NAMALWA (cell line): ENCODE measurements around the gene UBE2G2.

Experiments used
- DNase-seq: peaks from one replicate; pipeline ENCODE4 v3.0.0-alpha.2; 2015; ENCODE audit warnings: low spot score

UBE2G2 gene

DNA sequence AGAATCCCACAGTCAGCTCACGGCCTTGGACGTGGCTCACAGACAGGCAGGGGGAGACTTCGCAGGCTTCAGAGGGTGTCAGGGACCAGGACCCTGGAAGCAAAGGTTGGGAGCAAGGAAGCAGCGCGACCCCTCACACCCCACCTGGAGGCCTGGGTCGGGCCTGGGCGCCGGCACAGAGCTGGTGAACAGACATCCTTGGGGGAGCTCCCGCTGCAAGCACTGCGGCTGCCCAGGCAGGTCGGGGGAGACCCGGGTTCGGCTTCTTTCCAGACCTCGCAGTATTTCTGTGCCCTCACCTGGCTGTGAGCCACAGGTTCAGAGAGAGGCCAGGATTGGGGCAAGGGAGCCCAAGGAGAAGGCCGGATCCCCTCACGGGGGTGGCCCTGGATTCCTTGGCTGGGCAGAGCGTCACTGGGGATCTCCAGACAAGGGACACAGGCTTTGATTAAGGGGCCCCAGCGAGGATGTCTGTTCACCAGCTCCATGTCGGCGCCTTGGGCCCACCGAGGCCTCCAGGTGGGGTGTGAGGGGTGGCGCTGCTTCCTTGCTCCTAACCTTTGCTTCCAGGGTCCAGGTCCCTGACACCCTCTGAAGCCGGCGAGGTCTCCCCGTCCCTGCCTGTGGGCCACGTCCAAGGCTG is 52.4 kb downstream of the UBE2G2 start:
- no peak for DNase-seq

DNA sequence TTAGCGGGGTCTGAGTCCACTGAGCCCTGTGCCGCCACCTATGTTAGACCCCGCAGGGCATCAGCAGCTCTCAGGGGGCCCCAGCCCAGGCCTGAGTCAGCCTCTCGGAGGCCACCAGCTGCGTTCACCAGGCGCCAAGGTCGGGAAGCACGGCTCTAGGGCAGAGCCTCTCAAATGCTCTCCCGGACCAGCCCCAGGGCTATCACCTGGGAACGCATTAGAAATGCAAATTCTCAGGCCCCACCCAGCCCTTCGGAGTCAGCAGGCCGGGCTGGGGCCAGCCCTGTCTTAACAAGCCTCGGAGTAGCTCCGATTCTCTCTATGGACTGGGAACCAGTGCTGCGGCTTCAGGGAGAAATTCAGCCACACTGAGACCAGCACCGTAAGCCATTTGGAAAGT is 53.0 kb downstream of the UBE2G2 start:
- DNase-seq, result no peak

DNA sequence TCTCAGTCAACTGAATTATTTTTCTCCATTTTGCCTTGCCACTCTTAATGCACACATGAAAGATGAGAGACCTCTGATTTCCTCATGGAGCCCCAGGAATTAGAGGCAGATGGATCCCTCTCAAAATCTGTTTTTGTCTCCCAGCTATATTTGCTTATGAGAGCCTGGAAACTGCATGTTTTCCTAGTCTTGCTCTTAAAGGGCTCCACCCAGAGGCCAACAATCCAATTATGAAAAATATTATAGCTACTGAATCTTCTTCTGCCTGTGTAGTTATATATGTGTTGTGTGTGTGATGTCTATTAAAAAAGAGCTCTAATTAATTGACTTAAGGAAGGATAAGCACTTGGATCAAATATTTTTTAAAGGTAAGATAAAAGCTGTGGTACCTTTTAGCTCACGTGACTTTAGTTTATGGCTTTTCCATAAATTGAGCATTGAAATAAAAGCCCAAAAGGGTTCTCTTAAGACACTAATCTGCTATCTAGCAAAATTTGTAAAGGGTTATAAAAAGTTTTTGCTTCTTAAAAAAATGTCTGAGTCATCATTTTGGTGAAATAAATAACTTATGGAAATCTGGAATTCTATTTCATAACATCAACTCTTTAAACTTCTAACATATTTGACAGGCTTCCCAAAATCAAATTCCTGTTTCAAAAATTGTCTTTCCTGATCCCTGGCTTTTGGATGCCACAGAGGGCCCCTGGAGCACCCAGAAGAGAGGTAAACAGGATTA is 59.0 kb downstream of the UBE2G2 start:
- peak; percentile 28 for DNase-seq

DNA sequence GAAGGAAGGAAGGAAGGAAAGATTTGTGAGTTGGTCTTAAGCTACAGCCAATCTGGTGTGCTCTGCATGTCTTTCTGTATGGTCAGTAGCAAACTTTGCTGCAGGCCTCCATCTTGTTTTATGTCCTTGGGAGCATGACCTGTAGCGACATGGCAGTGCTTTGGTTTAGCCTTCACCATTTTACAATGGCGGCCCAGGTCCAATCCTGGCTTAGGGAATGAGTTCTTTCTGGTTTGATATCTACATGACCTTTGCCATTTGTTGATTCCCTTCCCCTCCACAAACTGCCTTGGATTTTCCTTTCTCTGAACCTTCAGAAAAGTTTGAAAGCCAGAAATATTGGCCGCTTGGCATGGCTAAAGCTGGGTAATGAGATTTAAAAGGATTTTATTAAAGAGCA is 59.7 kb downstream of the UBE2G2 start:
- DNase-seq, result no peak

DNA sequence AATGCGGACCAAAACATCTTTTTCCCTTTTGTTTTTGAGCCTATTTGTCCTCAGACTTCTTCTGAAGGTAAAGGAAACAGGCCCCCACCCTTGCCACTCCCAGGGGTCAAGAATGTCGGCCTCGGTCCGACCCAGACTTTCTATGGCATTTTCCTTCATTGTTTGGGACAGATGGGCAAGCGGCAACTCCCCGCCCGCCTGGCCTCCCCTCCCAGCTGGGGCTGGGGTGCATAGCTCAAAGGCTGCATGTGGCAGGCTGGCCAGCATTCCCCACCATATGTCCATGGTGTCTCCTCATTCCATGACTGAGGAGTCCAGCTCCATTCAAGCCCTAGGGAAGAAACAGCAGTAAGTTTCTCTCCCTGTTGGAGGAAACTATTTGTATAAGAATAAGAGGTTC is 60.9 kb downstream of the UBE2G2 start:
- DNase-seq, result no peak

DNA sequence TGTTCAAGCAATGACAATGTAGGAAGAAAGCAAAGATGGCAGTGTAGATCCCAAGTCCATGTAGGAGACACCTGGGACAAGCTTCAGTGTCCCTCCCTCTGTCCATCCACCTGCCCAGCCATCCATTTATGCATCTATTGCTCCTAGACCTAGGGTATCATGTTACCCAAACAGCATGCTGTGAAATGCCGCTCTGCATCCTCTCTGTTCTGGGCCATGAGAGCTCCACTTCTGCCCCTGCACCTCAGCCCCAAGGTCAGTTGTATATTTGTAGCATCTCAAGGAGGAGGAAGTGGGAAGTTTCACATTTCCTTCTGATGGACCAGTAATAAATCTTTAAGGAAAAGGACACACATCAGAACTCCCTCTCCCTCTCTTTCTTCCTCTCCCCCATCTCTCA is 62.3 kb downstream of the UBE2G2 start:
- DNase-seq, result no peak

DNA sequence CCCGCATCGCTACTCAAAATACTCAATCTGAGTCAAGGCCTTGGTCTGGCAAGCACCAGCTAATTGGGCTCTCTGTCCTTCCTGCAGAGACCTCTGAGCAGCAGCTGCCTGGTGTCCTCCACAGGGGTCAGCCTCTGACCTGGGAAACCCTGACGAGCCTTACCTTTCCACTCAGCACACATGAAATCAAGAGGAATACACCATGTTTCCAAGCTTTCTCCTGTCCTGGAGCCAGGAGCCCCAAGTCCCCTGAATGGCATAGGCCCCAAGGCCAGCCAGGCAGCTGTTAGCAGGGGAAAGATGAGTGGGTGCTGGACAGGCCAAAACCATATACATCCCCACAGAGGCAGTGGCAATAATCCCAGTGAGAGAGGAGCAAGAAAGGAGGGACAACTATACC is 63.0 kb downstream of the UBE2G2 start:
- no peak for DNase-seq

DNA sequence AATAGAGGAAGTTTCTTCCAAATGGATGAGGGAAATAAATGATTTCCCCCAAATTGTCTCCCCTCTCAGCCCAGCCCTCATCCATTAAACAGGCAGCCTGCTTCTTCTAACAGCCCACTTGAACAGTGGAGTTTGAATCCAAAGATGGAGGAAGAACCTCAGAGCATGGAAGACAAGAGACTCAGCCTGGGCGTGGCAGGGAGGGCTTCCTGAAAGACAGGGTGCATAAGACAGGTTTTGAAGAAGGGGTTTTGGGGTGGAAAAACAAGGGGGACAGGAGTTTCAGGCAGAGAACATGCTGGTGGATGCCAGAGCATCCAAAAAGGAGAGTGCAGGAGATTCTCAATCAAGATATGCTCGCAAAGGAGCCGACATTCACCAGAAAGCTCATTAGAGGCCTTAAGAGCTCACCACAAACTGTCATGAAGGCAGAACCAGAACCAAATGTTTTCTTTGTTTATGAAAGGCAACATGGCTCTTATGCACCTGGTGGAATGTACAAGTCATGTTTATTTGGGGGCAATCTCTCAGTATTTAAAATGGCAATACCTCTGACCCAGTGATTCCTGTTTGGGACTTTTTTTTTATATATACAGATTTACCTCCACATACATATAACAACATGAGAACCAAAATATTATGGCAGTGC is 63.8 kb downstream of the UBE2G2 start:
- DNase-seq, result no peak

DNA sequence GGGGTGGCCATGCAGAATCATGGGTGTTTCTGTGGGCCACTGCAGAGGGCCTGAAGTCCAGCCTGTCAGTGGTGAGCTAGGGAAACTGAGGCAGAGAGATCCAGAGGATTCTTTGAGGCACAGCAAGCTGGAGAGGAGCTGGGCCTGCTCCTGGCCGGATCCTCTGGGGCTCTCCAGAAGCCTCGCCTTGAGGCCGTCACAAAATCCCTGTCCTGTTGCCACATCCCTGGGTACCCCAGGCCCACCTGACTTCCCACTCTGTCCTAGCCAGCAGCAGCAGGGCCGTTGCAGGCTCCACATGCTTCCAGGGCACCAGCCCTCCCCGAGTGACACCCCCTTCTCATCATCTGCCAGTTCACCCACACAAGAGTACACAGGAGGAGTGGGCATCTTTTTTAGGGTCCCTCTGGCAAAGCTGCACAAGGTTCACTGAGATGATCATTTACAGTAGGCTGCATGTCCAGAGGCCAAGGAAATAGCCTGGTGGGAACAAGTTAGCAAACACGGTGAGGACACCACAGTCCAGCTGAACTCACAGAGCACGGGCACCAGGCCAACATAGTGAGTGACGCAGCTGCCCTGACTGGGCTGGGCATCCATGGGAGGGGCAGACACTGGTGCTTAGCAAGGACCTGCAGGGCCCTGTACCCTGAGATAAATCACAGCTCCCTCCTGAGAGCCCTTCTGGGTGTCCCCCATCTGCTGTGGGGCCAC is 65.2 kb downstream of the UBE2G2 start:
- DNase-seq, result no peak

DNA sequence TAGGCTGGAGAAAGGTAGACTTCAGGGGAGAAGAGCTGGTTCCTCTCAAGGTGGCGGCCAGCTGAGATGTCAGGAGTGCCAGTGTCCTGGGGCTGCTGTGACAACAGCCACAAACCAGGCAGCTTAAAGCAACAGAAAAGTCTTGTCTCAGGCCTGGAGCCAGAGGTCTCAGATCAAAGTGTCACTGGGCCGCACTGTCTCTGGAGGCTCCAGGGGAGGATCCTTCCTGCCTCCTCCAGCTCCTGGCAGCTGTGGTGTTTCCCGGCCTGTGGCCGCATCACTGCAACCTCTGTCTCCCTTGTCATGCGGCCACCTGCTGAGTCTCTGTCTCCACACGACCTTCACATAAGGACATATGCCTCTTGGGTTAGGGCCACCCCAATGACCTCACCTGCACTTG is 65.8 kb downstream of the UBE2G2 start:
- no peak for DNase-seq

DNA sequence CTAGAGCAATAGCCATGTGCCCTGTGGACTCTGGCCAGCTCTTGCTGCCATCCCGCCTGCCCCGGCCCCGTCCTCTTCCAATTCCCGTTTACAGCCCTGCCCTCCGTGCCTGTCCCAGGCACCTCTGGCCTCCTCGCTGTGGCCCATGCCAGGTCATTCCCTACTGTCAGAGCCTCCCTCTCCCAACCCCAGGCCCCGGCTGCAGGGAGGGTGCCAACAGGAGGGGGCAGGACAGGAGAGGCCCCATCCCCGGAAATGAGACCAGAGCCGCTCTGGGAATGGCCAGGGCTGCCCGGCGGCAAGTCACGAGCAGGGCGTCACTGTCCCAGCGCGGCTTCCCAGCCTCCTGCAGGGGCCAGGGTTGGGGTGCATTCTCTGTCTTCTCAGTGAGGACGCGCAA is 66.8 kb downstream of the UBE2G2 start:
- DNase-seq, result no peak

DNA sequence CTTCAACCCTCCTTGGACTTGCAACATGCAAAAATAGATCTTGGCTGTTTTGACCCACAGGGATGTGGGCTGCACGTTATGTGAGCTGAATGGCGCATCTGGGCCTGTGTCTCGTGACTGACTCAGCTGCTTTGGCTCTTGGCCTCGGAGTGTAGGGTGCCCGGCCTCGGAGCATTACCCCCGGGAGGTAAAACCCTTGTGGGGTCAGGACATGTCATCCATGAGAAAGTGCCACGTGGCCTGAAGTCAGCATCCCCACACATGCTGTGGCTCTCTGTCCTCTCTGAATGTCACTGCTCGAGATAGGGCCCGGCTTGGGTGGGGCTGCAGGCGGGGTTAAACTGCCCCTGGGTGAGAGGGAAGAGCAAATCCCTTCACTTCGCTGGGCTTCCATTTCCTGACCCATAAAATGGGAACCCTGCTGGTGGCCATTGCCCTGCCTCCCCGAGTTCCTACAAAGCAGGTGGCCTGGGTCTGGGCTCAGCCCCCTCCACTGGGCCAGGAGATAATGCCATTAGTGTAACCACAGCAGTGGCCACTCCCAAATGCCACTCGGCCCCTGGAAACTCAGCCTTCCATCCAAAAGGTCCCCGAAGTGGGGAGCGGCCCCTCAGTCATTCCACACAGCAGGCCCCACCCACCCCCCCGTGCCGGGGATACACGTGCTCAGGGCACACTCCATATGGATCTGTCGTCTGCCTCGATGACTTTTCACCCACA is 67.4 kb downstream of the UBE2G2 start:
- DNase-seq, result no peak

DNA sequence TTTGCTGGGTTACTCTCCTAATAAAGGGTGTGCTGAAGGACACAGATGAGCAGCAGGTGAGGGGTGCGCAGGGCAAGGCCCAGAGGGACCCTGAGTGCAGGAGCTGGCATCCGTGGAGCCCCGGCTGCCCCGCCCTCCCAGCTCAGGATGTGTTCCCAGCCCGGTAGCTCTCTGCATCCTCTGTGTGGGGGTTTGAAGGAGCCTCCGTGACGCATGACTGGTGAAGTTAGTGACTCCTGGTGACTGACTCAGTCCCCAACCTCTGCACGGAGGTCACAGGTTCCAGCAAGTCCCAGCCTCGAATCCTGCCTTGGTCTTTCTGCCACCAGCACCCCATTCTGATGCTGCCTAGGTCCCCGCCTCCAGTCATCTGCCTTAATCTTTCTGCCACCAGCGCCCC is 68.7 kb downstream of the UBE2G2 start:
- DNase-seq, result no peak

DNA sequence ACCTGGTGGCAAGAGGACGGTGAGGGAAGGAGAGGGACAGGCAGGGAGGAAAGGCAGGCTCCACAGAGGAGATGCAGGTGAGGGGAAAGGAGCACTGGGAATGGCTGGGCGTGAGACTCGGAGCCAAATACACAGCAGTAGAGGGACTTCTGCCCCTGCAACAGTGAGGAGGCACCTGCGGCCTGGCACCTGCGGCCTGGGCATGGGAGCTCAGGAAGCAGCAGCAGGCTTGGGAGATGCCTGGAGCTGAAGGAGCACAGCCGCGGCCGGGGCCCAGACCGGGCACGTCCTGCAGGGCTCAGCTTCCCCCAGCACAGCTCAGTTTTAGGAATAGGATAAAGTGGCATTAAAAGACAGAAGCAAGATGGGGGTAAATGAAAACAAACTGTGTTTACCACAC is 69.4 kb downstream of the UBE2G2 start:
- DNase-seq, result no peak

DNA sequence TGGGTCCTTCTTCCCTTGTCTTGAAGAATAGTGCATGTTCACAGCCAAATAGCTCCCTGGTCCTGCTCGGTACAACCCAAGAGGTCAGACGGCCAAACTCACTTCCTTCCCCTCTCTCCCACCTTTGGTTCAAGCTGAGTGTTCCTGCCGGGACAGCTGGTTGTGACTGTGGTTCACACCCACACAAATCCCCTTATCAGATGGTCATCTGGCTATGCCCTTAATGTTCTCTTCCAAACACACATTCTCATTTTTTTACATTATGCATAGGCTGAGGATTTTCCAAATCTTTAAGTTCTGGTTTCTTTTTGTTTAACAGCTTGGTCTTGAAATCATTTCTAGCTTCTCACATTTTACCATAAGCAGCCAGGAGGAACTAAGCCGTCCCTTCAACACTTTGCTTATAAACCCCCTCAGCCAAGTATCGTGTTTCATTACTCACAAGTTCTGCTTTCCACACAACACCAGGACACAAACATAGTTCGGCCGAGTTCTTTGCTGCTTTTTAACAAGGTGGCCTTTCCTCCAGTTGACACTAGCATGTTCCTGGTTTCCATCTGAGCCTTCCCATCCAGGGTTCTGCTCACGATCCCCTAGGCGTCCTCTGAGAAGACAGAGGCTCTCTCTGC is 70.6 kb downstream of the UBE2G2 start:
- DNase-seq, result no peak

DNA sequence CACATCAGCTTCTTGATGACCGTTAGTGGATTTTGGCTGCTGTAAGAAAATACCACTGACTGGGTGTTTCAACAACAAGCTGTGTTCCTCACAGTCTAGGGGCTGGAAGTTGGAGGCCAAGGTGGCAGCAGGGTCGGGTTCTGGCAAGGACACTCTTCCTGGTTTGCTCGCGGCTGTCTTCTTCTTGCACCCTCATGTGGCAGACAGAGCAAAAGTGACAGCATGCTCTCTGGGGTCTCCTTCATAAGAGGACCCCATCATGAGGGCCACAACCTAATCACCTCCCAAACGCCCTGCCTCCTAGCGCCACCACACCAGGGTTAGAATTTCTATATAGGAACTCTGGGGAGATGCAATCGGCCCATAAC is 71.6 kb downstream of the UBE2G2 start:
- no peak for DNase-seq

DNA sequence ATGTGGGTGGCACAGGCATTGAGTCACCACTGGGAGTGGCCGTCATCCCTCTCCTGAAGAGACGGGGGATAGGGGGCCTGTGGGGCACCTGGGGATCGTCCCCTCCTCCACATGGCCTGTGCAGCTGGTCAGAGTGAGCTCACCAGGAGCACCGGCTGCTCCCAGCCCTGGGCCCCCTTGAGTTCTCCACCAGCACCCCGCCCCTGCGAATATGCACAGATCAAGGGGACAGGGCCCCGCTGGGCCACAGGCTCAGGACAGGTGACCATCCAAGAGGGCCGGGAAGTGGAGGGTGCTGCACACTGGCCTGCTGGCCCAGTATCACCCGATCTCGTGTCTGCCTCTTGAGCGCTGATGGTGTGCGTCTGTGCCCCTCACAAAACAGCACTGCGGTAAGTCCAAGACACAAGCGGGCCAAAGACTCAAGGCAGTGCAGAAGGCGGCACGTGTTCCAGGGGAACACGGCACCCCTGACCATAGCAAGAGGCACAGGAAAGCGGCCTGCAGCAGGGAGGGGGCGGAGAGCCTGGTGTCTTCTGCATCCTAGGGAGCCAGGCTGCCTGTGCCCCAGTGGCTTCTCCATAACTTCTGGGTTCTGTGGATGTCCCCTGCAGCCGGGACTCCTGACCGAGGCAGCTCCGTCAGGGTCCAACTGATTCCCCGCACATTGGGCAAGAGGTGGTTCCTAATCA is 72.1 kb downstream of the UBE2G2 start:
- no peak for DNase-seq

DNA sequence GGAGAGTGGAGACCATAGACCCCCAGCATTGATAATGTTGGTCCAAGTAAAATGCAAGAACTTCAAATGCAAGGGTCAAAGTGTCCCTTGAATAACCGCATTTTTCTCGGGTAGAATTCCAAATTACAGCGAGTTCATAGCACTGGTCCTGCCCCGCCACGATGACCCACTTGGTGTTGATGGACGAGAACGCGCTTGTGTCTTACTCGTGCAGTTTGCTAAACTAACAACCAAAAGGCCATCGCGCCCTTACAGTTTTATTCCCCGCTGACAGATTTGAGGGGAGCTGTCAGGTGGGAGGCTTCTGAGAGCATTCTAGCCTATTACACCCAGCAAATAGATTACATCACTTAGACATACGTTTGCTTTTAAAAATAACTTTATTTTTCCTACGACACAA is 72.9 kb downstream of the UBE2G2 start:
- no peak for DNase-seq

DNA sequence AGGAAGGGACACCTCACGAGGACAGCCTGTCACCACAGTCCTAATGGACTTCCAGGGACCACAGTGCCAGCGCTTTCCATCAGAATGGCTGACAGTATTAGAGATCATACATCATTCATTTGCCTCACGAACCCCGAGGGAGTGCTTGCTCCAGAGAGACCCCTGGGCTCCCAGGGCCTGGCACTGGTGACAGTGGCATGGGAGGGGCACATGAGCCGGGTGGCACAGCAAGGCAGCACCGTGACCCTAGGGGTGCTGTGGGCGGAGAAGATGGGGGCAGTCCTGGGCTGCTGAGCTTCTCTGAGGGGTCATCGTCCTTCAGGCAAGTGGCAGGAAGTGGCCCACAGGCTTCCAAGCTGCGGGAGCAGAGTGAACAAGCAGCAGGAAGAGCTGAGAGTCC is 73.9 kb downstream of the UBE2G2 start:
- no peak for DNase-seq

DNA sequence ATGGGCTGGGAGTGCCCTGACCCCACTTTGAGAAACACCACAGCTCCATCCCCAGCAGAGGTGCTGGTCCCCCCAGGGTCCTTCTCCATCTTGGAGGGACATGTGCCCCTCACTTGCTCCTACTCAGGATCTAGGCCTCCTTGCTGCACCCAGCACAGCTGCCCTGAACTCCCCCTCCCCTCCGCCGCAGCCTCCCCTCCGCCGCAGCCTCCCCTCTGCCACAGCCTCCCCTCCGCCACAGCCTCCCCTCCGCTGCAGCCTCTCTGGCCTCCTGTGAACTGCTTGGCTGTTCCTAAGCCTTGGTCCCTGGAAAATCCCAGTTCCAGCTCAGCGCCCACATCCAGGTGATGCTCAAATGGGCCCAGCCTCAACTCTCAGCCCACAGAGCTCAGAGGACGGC is 74.3 kb downstream of the UBE2G2 start:
- no peak for DNase-seq

DNA sequence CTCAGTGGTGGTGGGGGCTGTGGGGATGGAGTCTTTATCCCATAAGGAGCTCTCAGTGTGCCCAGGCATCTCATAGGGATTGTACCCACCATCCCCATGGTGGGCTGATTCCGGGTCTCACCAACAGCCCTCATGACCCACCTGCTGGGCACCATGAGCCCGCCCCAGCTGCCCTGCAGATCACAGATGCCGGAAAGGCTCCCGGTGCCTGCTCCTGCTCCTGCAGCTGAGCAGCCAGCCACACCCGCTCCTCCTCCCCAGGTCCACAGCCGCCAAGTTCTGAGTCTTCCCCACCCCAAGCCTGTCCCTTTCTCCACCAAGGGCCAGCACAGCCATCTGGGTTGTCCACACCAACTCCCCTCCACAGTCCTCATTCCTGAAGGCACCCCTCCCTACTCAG is 74.8 kb downstream of the UBE2G2 start:
- DNase-seq, result no peak
